HG02870 (cell line): ENCODE data around the gene DKK1.

Source experiments
- ATAC-seq: cut with Tn5 transposase; IDR thresholded peaks from one replicate; pipeline ENCODE4 v1.9.1; 2021; ENCODE audit warnings: mild to moderate bottlenecking, moderate library complexity; ENCODE audit not compliant: unreplicated experiment

The DKK1 gene, protein sequence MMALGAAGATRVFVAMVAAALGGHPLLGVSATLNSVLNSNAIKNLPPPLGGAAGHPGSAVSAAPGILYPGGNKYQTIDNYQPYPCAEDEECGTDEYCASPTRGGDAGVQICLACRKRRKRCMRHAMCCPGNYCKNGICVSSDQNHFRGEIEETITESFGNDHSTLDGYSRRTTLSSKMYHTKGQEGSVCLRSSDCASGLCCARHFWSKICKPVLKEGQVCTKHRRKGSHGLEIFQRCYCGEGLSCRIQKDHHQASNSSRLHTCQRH

DNA sequence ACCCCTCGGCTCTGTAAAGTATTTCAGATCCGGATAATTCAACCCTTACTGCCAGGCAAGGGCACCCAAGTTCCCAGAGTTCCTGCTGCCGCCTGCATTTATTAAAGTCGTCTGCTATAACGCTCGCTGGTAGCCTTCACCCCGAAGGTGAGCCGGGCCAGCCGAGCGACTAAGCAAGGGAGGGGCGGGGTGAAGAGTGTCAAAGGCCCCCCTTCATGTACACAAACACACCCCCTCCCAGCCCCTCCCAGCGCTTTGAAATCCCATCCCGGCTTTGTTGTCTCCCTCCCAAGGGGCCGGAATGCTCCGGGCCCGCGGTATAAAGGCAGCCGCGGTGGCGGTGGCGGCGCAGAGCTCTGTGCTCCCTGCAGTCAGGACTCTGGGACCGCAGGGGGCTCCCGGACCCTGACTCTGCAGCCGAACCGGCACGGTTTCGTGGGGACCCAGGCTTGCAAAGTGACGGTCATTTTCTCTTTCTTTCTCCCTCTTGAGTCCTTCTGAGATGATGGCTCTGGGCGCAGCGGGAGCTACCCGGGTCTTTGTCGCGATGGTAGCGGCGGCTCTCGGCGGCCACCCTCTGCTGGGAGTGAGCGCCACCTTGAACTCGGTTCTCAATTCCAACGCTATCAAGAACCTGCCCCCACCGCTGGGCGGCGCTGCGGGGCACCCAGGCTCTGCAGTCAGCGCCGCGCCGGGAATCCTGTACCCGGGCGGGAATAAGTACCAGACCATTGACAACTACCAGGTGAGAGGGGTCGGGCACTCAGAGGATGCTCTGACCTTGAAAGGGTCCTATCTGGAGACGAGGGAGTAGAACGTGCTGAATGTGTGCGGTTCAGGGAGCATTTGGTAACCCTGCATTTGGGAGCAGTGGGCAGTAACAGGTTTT, at the start of gene DKK1:
TSS of gene DKK1 (plus strand) at position 349 of the 889 bp plus-strand sequence. CDS start at position 503, 154 bp downstream.
- no peak for ATAC-seq

DNA sequence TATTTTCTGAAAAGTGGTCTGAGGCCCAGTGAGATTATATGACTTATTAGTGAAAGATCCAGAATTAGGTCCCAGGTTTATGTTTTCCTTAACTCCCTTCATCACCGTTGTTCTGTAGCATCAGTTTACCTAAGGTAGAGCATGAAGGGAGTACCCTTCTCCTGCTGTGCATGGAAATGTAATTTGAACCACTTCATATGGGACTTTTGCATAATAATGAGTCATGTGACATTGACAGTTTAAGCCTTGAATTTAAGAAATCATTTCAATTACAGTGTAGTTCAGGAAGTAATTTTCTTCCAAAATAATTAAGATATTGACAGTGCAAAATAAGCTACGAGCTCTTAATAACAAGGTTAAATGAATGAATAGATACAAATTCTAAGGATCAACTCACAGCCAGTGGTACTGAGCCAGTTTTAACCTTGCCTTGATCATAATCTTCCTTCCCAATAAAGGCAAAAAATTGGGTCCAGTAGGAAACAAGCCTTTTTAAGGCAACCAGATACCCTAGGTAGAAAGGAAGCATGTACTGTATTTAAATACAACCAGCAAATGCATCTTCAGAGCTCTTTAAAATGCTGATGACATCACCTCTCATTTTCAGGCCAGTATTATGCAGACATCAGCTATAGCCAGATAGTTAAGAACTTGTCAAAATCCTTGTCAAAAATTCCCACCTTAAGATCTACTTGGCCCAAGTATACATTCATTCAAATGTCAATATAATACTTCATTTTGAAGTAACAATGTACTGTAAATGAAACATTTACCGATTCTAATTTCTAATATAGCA, 48.8 kb upstream of the DKK1 start:
- ATAC-seq: no peak

DNA sequence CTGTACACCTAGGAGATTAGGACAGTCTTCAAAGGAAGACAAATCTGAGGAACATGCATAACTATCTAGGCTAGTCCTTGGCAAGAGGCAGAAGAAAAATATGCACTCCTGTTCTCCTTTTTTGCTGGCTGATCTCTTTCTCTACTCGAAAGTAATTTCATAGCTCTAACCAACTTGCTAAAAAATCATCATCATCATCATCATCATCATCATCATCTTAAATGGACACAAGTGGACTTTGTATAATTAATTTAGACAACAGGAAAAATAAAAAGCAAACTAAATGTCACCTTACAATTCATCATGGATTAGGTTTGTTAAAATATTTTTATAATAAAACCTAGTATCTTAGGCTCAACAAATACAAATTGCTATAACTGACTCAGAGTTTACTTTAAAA, 47.2 kb upstream of the DKK1 start:
- no peak for ATAC-seq

DNA sequence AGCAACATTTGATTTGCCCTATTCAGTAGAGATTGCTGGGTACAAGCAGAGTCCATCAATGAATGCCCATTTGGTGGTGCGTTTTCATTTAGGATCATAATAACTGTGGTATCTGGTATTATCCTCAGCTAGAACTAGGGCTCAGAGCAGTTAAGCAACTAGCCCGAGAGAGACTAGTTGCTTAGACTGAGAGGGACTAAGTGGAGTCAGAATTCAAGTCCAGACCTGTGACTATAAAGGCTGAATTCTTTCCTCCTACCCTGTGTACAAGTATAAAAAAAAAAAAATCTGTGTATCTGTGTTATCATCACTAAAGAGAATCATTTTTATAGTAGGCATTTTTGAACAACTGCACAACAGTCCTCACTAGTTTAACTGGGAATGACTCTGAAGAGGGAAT, 45.3 kb upstream of the DKK1 start:
- ATAC-seq: no peak

DNA sequence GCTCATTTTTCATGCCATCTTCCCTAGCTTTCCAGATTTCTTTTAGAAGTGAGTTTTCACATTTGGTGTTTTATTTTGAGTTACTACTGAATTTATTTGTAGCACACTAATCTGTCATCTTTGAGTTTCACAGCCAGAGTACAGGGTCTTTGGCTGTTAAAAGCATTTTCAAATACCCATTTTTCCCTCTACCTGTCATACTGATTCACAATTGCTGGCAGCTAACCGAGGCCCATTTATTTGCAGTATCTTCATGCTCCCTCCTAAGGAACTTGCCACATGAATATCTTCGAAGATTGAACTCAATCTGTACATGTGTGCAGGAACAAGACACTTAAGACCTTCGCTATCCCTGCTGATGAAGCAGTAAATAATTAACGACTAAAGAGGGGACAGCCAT, 44.8 kb upstream of the DKK1 start:
- ATAC-seq: no peak

DNA sequence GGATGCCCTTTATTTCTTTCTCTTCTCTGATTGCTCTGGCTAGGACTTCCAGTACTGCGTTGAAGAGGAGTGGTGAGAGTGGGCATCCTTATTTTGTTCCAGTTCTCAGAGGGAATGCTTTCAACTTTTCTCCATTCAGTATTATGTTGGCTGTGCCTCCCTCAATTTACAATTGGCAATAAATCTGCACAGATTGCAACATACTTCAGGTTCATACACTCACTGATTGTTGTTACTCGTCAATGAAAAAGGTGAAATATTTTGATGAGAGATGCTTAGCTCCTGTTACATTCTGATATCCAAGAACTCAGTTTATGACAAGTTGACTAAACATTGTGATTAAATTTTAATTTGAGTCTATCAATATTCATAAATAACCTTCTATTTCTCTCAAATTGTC, 37.9 kb upstream of the DKK1 start:
- no peak for ATAC-seq

DNA sequence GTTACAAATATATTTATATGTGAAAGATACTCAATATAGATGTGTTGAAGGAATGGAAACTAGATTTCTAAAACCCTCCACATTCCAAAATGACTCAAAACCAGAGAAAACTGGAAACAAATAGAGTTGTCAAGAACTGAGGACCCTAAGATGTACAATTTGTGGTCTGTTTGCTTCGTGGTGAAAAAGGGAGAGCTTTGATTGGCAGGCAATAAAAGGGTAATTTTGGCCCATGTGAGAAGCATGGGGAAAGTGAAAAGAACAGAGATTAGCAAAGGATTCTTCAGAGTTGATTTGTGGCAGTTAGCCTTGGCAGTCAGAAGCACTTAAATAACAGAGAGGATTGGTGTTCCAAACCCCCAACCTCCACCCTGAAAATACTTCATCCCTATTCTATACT, 37.1 kb upstream of the DKK1 start:
- no peak for ATAC-seq

DNA sequence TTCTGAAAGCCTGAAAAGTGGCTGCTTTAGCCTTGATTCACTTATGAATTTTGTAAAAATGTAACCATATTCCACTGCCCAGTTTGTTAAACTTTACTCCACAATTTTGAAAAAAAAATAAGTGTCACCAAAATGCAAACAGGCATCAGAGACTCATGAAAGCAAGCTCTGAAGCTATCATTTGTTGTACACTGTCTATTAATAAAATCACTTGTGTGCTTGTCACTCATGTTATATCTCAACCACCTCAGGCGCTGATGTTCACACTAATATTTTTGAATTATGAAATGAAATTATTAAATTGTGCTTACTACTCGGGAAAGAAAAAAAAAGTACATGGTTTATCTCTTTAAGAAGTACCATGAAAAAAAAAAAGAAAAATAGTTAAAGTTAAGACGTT, 34.5 kb upstream of the DKK1 start:
- ATAC-seq: no peak

DNA sequence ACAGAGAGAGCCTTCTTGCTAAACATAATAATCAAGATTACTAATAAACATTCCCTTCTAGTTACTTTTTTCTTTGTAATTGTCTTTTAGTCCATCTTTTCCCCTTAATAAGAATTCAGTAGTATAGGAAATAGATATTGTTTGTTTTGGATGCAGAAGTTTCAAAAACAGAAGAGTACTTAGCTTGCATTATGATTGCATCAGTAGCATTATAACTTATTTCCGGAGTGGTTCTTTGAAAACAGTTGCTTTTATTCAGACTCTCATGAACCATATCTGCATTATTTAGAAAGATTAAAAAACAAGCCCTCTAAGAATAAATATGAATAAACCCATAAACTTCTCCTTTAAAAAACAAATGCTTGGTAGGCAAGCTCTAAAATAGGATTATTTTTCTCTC, 34.0 kb upstream of the DKK1 start:
- ATAC-seq: no peak

DNA sequence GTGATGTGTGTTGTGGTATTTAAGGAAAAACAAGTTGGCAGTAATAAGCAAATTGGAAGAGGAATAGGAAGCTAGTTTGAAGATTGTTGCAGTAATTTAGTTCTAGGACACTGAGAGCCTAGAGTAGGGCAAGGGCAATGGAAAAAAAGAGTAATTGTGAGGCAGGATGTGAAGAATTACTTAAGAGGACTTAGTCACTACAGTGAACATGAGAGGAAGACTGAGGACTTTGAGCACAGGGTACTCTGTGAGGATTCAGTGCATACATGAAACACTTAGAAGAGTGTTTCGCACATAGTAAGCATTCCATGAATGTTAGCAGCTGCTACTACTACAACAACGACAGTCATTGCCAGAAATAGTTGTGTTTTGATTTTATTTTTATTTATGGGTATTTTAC, 30.9 kb upstream of the DKK1 start:
- ATAC-seq: no peak

DNA sequence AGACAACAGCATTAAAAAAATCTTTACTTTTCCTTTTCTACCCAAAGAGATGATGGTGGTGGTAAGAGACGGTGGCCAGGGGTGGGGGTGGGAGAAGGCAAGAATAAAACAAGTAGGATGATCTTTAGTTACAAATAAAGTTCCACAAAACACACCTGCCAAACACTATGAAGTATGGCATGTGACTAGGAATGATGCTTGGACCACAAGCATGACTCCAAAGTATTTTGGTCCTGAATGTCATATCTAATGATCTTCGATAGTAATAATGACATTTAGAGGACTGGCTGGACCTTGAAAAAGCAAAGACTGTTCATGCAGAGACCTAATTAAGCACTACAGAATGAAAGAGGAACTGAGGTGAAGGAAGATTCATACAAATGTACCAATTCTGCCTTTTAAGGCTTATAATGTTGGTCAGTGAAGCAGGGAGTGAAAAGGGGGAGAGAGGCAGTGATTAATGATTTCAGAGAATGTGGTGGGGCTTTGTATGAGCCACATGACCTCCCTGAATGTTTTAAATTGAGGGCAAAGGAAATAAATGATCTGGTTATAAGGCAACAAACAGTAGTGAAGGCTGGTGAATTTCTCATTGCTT, 29.6 kb upstream of the DKK1 start:
- ATAC-seq: no peak

DNA sequence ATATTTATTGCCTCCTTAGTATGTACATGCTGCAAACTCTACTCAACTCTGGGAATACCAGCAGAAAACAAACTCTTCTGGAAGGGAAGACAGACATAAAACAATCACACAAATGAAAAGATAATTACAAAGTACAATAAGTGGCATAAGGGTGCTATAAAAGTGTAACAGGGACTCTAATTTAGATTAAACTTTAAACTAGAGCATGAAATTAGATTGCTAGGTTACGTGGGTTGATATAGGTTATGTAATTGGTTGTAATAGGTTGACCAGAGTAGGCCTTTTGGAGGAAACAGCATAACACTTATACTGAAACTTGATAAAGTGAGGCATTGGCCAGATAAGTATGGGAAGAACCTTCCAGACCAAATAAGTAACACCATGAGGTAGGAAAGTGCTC, 26.2 kb upstream of the DKK1 start:
- no peak for ATAC-seq

DNA sequence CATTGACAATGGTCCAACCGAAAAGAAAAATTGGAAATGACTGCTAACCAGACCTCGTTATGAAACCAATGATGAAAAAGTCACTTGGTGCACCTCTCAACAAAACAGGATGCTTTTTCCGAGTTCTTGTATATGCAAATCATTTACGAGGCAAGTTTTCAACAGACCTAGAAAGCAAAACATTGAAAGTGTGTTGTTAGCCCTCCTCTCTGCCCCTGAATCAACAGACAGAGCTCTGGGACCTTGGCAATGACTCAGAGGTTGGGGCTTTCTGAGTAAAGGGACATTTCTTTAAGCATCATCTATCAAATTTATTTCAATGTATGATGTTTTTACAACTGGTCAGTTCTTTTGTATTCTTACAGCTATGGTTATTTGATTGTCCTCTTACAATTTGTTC, 16.3 kb upstream of the DKK1 start:
- no peak for ATAC-seq

DNA sequence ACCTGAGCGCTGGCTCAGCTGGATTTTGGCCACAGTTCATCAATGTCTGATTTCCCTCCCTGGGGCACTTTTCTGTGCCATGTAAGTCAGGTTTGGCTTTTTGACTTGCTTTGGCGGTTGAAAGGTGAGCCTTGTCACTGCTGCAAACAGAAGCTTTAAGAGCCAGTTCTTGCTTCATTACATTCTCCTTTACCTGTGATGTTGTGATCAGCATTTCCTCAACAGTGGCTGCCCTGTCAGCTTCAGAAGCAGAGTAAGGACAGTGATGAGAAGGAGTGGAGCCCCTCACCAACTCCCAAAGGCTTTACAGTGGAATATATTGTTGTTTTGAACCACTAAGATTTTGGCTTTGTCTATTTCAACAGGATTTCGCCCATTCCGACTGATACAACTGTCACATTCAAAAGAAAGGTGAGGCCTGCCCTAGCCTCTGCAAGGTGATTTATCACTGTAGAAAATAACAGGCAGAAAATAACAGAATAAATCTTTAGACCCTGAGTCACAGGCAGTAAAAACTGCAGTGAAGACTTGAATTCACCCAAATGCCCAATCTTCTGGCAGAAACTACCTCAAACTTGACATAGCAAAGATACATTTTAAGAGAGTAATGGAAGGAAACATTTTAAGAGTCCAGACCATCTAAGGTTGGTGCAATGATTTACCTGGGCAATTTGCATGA, 13.3 kb upstream of the DKK1 start:
- ATAC-seq: no peak

DNA sequence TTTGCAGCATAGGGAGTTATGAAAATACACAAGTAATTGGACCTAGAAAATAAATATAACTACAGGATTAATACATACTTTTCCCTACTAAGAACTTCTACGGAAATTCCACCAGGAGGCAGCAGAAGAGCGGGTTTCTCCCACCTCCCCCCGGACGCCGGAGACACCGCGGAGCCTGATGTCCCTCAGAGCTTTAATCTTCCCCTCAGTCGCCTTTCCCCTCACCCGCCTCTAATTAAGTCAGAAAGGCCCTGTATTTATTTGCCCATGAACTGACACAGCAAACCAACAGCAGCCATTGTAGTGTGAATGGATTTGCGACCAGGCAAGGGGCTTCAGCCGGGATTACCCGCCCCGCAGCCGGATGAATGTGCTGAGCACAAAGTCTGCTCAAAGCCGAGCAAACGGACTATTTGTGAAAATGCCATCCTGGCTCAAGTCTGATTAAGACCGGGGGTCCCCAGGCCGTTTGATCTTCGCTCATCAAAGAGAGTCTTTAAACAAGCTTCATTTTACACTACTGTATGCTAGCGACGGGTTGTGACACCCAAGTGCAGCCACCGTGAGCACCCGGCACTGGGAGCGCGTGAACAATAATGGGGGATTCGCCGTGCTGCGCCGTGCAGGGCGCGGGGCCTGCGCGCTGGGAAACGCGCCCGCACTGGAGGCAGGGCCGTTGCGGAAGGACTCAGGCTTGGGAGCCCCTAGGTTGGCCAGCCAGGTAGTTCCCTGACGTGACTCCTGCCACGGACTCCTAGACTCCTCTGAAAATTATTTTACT, 5.6 kb upstream of the DKK1 start:
- ATAC-seq: peak; percentile 86

DNA sequence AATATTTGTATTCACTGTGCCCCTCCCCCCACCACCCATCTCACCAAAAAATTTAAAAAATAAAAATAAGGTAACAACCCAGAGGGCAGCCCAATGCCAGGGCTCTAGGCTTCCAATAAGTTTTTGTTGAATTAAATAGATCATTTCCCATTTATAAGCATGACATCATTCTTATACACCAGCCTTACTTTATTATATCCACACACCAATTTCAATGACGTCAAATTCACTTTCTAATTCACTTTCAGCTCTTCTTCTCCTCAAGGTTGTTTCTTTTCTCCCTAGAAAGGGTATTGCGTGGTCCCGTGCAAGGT, 1.2 kb upstream of the DKK1 start:
- no peak for ATAC-seq

DNA sequence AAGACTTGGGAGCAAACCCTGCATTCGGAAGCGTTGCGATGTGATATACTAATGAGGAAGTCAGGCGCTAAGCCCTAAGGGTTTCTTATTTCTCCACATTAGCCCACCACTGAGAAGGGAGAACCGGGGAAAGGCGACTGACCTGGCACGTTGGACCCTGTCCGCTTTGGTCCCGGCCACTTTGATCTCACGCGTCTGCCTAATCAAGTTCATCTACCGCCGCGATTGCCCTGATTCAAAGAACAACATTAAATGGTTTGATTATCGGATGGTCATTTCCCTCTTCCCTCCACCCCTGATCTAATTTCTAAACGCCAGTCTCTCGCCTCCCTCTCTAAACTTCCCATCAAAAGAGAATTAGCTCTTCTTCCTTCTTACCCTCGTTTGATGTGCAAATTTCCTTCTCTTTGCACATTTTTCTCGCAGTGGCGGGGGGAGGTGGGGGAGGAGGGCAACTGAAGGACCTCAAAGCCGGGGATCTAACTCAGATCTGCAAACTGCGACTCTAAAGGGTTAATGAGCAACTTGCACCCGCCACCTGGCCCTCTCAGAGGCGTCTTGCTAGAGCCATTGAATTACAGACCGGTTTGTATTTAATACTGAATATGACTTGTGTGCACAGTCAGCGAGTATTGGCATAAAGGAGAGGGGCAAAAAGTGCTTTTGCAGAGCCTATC, 687 bp upstream of the DKK1 start:
- no peak for ATAC-seq

DNA sequence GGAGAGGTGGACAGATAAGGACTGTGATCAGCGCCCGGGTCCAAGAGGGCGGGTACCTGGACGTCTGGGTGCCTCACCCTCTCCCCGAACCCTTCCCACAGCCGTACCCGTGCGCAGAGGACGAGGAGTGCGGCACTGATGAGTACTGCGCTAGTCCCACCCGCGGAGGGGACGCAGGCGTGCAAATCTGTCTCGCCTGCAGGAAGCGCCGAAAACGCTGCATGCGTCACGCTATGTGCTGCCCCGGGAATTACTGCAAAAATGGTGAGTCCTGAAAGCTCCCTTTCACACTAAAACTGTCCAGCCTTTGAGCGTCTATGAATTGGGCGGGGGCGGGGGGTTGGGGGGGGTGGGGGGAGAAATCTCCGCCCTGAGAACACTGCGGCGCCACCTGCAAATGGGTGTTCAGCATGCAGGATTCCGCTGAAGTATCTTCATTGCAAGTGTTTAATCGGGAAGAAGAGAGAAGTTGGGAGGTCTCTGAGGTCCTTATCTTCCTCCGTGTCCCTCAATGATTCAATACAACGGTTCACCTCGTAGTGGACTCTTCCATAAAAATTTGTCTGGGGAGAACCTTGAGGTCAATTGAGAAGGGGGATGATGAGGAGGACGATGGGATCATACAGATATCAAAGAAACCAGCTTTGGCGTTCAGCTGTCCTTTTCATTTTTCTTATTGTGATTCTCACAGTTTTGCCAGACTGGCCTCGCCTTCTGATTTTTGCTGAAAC, 906 bp downstream of the DKK1 start:
- no peak for ATAC-seq

DNA sequence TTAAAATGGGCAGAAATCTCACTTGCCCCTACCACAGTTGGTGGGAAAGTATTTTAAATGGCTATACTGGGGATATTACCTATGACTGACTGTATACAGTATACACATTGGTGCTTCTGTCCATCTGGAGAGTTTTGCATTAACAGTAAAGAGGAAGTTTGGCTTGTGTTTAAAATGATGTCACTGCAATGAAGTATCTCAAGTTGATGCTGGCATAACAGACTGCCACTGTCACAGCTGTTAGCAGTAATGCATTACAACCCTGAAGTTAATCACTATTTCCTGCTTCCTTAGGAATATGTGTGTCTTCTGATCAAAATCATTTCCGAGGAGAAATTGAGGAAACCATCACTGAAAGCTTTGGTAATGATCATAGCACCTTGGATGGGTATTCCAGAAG, 1.9 kb downstream of the DKK1 start:
- ATAC-seq: no peak
